Stimulated activated CD8-positive, alpha-beta memory T cell treated with anti-CD3 and anti-CD28 coated beads, Interleukin-4, amount 100 ng/mL, for 24 hours (primary cell): Measurements from ENCODE around the gene SLC12A5.

Experiments used
- DNase-seq: peaks from one replicate; pipeline ENCODE4 v3.0.0-alpha.2; 2020; ENCODE audit warnings: low read depth

The SLC12A5 gene

DNA sequence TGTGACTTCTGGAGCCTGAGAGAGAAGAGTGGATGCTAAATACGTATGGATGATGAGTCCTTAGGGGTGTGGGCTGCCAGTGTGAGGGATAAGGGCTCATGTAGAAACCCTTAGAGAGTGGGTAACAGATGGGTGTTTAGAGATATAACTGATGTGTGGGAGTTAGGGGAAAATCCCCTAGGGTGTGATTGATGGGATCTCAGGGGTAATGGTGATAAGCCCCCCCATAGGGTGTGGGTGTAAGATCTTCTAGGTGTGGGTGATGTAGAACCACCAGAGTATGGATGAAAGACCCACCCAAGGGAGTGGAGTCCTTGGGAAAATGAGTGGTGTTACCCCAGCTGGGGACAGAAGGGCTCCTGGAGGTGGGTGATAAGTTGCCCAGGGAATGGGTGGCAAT is 26.3 kb downstream of the SLC12A5 start:
- no peak for DNase-seq

- DNase-seq: no peak
Observed at GRCh38 chr20:46056027-46056833, 27.2 kb downstream of the SLC12A5 start.

DNA sequence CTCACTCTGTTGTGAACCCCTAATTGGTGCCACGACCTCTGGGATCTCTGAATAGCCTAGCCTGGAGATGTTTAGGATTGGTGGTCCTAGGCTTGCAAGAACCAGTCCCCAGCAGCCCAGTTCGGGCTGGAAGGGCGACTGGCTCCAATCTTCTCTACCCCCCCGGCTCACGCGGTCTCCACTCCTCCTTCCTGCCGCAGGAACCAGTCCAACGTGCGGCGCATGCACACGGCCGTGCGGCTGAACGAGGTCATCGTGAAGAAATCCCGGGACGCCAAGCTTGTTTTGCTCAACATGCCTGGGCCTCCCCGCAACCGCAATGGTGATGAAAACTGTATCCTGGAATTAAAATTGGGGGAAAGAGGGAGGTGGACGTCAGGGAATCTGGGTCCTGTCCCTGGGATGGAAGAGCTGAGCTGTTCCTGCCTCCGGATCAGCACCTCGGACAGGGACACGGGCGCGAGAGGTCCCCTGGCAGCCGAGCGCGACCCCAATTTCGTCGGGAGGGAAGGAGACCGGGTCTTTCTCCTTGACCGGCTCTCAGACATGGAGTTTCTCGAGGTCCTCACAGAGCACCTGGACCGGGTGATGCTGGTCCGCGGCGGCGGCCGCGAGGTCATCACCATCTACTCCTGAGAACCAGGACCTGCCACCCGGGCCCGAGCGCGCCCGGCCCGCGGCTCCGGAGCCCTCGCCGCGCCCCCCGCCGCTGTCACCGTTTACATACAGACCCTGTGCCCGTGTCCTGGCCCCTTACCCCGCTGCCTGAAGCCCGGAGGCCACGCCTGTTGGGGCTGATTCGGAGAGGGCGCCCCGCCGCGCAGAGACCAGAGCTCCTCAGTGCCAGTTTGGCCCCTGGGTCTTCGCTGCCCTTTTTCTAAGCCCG is 28.2 kb downstream of the SLC12A5 start:
- no peak for DNase-seq

- DNase-seq: no peak
Observed at GRCh38 chr20:46057856-46058598, 29.0 kb downstream of the SLC12A5 start.

DNA sequence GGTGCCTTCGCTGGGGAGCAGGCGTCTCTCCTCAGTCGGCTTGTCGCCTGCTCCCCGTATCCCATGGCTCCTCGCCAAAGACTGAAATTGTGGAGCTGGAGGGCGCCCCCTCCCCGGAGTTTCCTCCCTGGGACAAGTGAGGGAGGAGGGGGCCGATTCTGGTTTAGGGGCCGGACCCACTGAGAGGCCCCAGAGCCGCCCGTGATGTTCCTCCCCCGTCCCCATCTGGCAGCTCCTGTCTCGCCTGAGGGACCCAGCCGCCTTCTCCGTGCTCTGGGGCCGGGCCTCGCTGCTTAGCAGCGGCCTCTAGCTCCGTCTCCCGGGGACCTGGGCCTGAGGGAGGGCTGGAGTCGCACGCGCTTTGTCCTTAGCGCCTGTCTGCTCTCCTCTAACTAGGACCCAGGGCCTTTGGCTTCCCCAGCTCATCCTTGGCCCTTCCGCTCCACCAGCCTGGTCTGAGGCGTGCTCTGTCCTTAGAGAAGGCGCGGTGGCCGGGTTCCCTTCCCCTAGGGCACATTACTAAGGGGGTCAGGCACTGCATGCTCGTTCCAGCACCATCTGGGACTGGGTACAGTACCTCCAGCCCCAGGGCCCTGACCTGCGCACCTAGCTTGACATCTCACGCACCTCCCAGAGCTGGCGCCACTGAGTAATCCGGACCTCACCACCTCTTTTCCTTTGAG is 29.7 kb downstream of the SLC12A5 start:
- DNase-seq: no peak

GRCh38 chr20:46060301-46060881 is 31.4 kb downstream of the SLC12A5 start:
- DNase-seq: no peak

GRCh38 chr20:46060975-46061374 is 32.0 kb downstream of the SLC12A5 start:
- DNase-seq: no peak

DNA sequence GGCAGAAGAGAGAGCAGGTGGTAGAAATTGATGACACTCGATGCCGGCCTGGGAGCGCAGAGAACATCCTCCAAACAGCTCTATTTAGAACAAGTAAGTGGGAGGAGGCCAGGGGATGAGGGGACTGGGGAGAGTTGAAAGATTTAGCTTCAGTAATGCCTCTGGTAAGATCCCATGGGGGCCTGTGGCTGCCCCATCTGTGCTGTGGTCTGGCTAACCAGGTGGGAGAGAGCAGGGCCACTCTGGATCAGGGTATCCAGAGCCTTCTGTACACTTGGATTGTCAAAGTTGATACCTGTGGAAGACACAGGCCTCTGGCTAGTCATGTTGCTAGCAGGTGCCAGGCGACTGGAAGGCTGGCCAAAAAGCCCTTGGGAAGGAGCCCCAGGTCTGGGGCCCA is 33.1 kb downstream of the SLC12A5 start:
- DNase-seq: no peak

- no peak for DNase-seq
Observed at GRCh38 chr20:46062621-46063020, 33.6 kb downstream of the SLC12A5 start.

GRCh38 chr20:46063151-46063550 is 34.1 kb downstream of the SLC12A5 start:
- DNase-seq: no peak

DNA sequence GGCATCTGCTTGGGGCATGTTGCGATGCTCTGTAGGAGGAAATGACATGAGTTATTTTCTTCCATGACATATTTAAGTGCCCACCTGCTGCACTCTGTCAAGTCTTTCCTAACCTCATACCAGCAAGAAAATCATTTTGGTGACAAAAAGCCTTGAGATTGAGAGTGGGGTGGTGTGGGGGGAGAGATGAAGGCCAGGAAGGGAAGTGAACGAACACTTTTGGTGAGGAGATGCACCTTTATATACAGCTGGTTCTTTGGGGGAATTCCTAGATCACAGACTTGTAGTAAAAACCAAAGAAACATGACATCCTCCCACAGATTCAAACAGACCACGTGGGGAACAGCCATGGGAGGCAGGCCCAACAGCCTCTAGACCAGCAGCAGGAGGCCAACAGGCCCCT is 34.6 kb downstream of the SLC12A5 start:
- no peak for DNase-seq

- DNase-seq: no peak
Observed at GRCh38 chr20:46065006-46065405, 36.0 kb downstream of the SLC12A5 start.

DNA sequence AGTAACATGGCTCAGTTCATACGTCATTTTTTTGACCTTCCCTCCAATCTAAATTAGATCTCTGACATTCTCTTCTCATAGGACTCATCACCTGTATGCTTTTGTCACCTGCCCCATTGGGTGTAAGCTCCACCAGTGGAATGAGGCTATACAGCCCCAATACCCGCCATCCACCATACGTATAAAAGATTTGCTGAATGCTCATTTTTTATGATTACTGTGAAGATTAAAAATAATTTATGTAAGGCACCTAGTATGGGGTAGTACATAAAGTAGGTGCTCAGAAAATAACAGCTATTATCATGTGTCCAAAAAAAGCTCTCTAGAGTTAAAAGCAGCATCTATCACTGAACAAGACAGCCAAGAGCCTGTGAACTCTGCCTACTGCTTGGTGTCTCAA is 36.7 kb downstream of the SLC12A5 start:
- no peak for DNase-seq

GRCh38 chr20:46070215-46070900 is 41.3 kb downstream of the SLC12A5 start:
- DNase-seq: no peak

GRCh38 chr20:46071573-46071972 is 42.6 kb downstream of the SLC12A5 start:
- DNase-seq: no peak

DNA sequence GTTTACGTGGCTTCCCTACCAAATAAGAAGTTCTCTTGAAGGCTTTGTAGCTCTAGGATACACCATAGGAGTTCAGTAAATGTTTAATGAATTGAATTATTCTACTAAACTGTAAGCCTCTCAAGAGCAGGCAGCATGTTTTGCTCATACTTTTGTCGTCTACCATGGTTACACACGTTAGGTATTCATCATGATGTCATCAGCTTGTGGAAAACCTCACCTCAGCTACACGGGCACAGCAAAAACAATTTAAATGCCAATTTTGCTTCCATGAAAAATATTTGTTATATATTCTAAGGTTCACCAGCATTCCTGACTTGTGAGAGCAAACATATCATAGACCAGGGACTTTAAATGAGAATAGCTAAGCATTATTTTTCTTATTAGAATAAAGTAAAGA is 44.0 kb downstream of the SLC12A5 start:
- DNase-seq: no peak

GRCh38 chr20:46073443-46073842 is 44.4 kb downstream of the SLC12A5 start:
- no peak for DNase-seq

DNA sequence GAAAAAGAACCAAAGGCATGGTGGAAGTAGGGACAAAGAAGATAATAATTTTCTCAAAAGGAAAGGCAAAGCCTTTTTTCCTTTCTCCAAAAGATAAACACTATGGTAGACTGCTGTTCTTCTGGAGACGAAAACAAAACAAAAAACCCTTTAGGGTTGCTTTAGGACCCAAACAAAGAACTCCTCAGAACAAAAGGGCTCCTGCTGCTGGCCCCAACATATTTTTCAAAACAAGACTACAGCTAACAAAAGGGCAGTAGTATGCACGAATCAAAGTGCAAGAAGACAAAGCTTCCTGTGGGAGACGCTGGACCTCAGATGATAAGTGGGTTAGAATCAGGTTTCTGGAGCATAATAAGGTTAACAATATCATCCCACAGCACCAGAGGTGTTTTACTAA is 45.0 kb downstream of the SLC12A5 start:
- no peak for DNase-seq

GRCh38 chr20:46076806-46077205 is 47.8 kb downstream of the SLC12A5 start:
- no peak for DNase-seq

- DNase-seq: no peak
Observed at GRCh38 chr20:46077642-46078305, 48.8 kb downstream of the SLC12A5 start.
